Mesenchymal stem cell (in vitro differentiated cells and primary cell): ENCODE data around the gene LHFPL2.

Experiments
- DNase-seq: peaks from one replicate; pipeline ENCODE4 v3.0.0-alpha.2; 2013
- H2AFZ ChIP-seq: one replicate; pipeline ENCODE4 v1.6.1; 2013; ENCODE audit warnings: low read depth, mild to moderate bottlenecking, control low read depth, inconsistent platforms, low read length, moderate library complexity
- H2AK5ac ChIP-seq: 2 replicates; pipeline ENCODE4 v1.6.1; 2013; ENCODE audit warnings: low read length, moderate library complexity, mild to moderate bottlenecking, inconsistent platforms; ENCODE audit not compliant: severe bottlenecking
- H2BK120ac ChIP-seq: one replicate; pipeline ENCODE4 v1.6.1; 2013; ENCODE audit warnings: low read depth, mild to moderate bottlenecking, inconsistent platforms, low read length, moderate library complexity
- H2BK12ac ChIP-seq, 2 experiments: one replicate each; pipeline ENCODE4 v1.6.1; 2013; ENCODE audit warnings: inconsistent platforms in 2 of 2, low read length in 2 of 2, mild to moderate bottlenecking in 2 of 2, moderate library complexity in 2 of 2, control low read depth in 1 of 2
- H2BK15ac ChIP-seq: one replicate; pipeline ENCODE4 v1.6.1; 2013; ENCODE audit warnings: mild to moderate bottlenecking, low read depth, inconsistent platforms; ENCODE audit not compliant: poor library complexity, severe bottlenecking
- H2BK5ac ChIP-seq: 2 replicates; pipeline ENCODE4 v1.6.1; 2013; ENCODE audit warnings: low read depth, mild to moderate bottlenecking, low read length, control low read depth, inconsistent platforms; ENCODE audit not compliant: poor library complexity, severe bottlenecking
- H3K14ac ChIP-seq, 2 experiments: one replicate each; pipeline ENCODE4 v1.6.1; 2013; ENCODE audit warnings: inconsistent platforms in 2 of 2, low read length in 2 of 2, control low read depth in 1 of 2, mild to moderate bottlenecking in 1 of 2, moderate library complexity in 1 of 2
- H3K18ac ChIP-seq, 2 experiments: one replicate each; pipeline ENCODE4 v1.6.1; 2013; ENCODE audit warnings: inconsistent platforms in 2 of 2, low read length in 2 of 2, control low read depth in 1 of 2, low read depth in 1 of 2, mild to moderate bottlenecking in 1 of 2
- H3K23ac ChIP-seq, 2 experiments: one replicate each; pipeline ENCODE4 v1.6.1; 2013; ENCODE audit warnings: inconsistent platforms in 2 of 2, low read length in 2 of 2, mild to moderate bottlenecking in 2 of 2, moderate library complexity in 2 of 2, control low read depth in 1 of 2
- H3K27ac ChIP-seq: 2 replicates; pipeline ENCODE4 v1.5.1; 2013; ENCODE audit warnings: mild to moderate bottlenecking, moderate library complexity, low read length, control low read depth, inconsistent platforms; ENCODE audit not compliant: poor library complexity, severe bottlenecking
- H3K27me3 ChIP-seq, 2 experiments: 2 replicates each; pipeline versions ENCODE4 v1.6.1 to v1.7.0; 2013; ENCODE audit warnings: low read length in 2 of 2, mild to moderate bottlenecking in 2 of 2, moderate library complexity in 2 of 2, control low read depth in 1 of 2, inconsistent platforms in 1 of 2; ENCODE audit not compliant: control insufficient read depth in 1 of 2, insufficient read depth in 1 of 2
- H3K36me3 ChIP-seq, 2 experiments: 2 replicates each; pipeline versions ENCODE4 v1.6.1 to v1.7.0; 2013; ENCODE audit warnings: low read length in 2 of 2, control low read depth in 1 of 2, inconsistent platforms in 1 of 2, low read depth in 1 of 2, mild to moderate bottlenecking in 1 of 2; ENCODE audit not compliant: insufficient read depth in 2 of 2, control insufficient read depth in 1 of 2
- H3K4ac ChIP-seq, 2 experiments: one replicate each; pipeline ENCODE4 v1.6.1; 2013; ENCODE audit warnings: inconsistent platforms in 2 of 2, low read length in 2 of 2, mild to moderate bottlenecking in 2 of 2, moderate library complexity in 2 of 2, control low read depth in 1 of 2, low read depth in 1 of 2
- H3K4me1 ChIP-seq: 2 replicates; pipeline ENCODE4 v1.6.1; 2013; ENCODE audit warnings: low read depth, low read length, control low read depth; ENCODE audit not compliant: control insufficient read depth, insufficient read depth
- H3K4me2 ChIP-seq: 2 replicates; pipeline ENCODE4 v1.6.1; 2013; ENCODE audit warnings: low read length, mild to moderate bottlenecking, inconsistent platforms; ENCODE audit not compliant: poor library complexity, severe bottlenecking
- H3K4me3 ChIP-seq, 2 experiments: 2 replicates each; pipeline versions ENCODE4 v1.5.1 to v1.7.0; 2013; ENCODE audit warnings: low read length in 2 of 2, mild to moderate bottlenecking in 2 of 2, control low read depth in 1 of 2, low read depth in 1 of 2; ENCODE audit not compliant: insufficient read depth in 1 of 2
- H3K79me1 ChIP-seq: replicated peaks from 2 replicates; pipeline ENCODE4 v1.6.1; 2013; ENCODE audit warnings: mild to moderate bottlenecking, control low read depth, low read length, inconsistent platforms; ENCODE audit not compliant: poor library complexity, severe bottlenecking
- H3K9ac ChIP-seq: 2 replicates; pipeline ENCODE4 v1.7.0; 2013; ENCODE audit warnings: mild to moderate bottlenecking, low read length, moderate library complexity
- H3K9me3 ChIP-seq: 2 replicates; pipeline ENCODE4 v1.7.0; 2013; ENCODE audit warnings: mild to moderate bottlenecking, low read length; ENCODE audit not compliant: control insufficient read depth
- H4K8ac ChIP-seq: one replicate; pipeline ENCODE4 v1.6.1; 2013; ENCODE audit warnings: inconsistent platforms, mild to moderate bottlenecking, low read length, moderate library complexity
- H4K91ac ChIP-seq: one replicate; pipeline ENCODE4 v1.6.1; 2013; ENCODE audit warnings: mild to moderate bottlenecking, low read length, inconsistent platforms
- WGBS: methylation state at CpG from one replicate; pipeline ENCODE4 v1.1.7; 2013; ENCODE audit warnings: mixed read lengths; 5-methylcytosine and 5-hydroxymethylcytosine counted together

LHFPL2 gene

GRCh38 chr5:78475370-78475769 lies 173.2 kb downstream of the LHFPL2 start:
- Histone ChIP-seq H2AFZ (no peak overlapping the region), H4K8ac (no peak overlapping the region), H3K27ac (no peak overlapping the region), H3K27me3 (no peaks in the 10 kb centered on the region), H2BK12ac (no peak overlapping the region), H3K9me3 (no peaks in the 10 kb centered on the region), H3K4me1 (no peaks in the 10 kb centered on the region), H2BK5ac (no peak overlapping the region), H2AK5ac (no peak overlapping the region), H4K91ac (no peak overlapping the region), H3K79me1 (peaks cover 4% of the 10 kb centered on the region), H2BK120ac (no peak overlapping the region), H3K4me3 (no peak overlapping the region), H3K36me3 (peaks cover 0 to 15% of the 10 kb centered on the region in 2 experiments), H3K14ac (no peak overlapping the region), H3K4ac (no peak overlapping the region), H3K23ac (no peak overlapping the region), H3K4me2 (no peak overlapping the region), H3K9ac (no peak overlapping the region), H3K18ac (no peak overlapping the region), H2BK15ac (no peak overlapping the region)
- 97% methylated on average over 3 of the region's 3 CpGs for WGBS
- no peak for DNase-seq

GRCh38 chr5:78473751-78474150 lies 174.8 kb downstream of the LHFPL2 start:
- Histone ChIP-seq H3K4me1 (no peaks in the 10 kb centered on the region), H3K23ac (no peak overlapping the region), H3K18ac (no peak overlapping the region), H3K14ac (no peak overlapping the region), H2AK5ac (no peak overlapping the region), H3K4me2 (no peak overlapping the region), H3K9ac (no peak overlapping the region), H3K27me3 (no peaks in the 10 kb centered on the region), H3K27ac (no peak overlapping the region), H4K91ac (no peak overlapping the region), H2AFZ (no peak overlapping the region), H2BK12ac (no peak overlapping the region), H2BK15ac (no peak overlapping the region), H2BK120ac (no peak overlapping the region), H3K9me3 (no peaks in the 10 kb centered on the region), H3K79me1 (peaks cover 4% of the 10 kb centered on the region), H3K4me3 (no peak overlapping the region), H3K4ac (no peak overlapping the region), H3K36me3 (peaks cover 0 to 15% of the 10 kb centered on the region in 2 experiments), H2BK5ac (no peak overlapping the region), H4K8ac (no peak overlapping the region)
- DNase-seq, result no peak
- 89% methylated on average over 1 of the region's 1 CpG for WGBS

GRCh38 chr5:78472469-78473106 lies 176.0 kb downstream of the LHFPL2 start:
- H3K4me2 ChIP-seq, result no peak overlapping the region
- DNase-seq, result peak; percentile 44
- H3K18ac ChIP-seq, result no peak overlapping the region

GRCh38 chr5:78471896-78472295 lies 176.7 kb downstream of the LHFPL2 start:
- Histone ChIP-seq H2BK120ac (no peak overlapping the region), H2BK12ac (no peak overlapping the region), H2BK5ac (no peak overlapping the region), H4K91ac (no peak overlapping the region), H2AK5ac (no peak overlapping the region), H4K8ac (no peak overlapping the region), H3K27me3 (no peaks in the 10 kb centered on the region), H3K27ac (no peak overlapping the region), H3K9me3 (no peaks in the 10 kb centered on the region), H3K9ac (no peak overlapping the region), H2BK15ac (no peak overlapping the region), H3K4ac (no peak overlapping the region), H3K18ac (no peak overlapping the region), H3K79me1 (peaks cover 4% of the 10 kb centered on the region), H2AFZ (no peak overlapping the region), H3K23ac (no peak overlapping the region), H3K4me1 (no peaks in the 10 kb centered on the region), H3K36me3 (peaks cover 0 to 15% of the 10 kb centered on the region in 2 experiments), H3K4me2 (no peak overlapping the region), H3K14ac (no peak overlapping the region), H3K4me3 (no peak overlapping the region)
- DNase-seq, result no peak

More at GRCh38 chr5:78472469-78473106, 176.0 kb downstream of the LHFPL2 start:
- H2AFZ ChIP-seq, result no peak overlapping the region
- no peak overlapping the region for H2BK15ac ChIP-seq
- no peak overlapping the region for H3K14ac ChIP-seq
- no peaks in the 10 kb centered on the region for H3K27me3 ChIP-seq
- no peak overlapping the region for H3K23ac ChIP-seq
- H2BK5ac ChIP-seq, result no peak overlapping the region
- no peaks in the 10 kb centered on the region for H3K4me1 ChIP-seq
- H3K27ac ChIP-seq, result no peak overlapping the region
- H3K36me3 ChIP-seq, result peaks cover 0 to 10% of the 10 kb centered on the region in 2 experiments
- no peak overlapping the region for H4K91ac ChIP-seq
- no peak overlapping the region for H3K4ac ChIP-seq
- H3K9me3 ChIP-seq, result no peaks in the 10 kb centered on the region
- no peak overlapping the region for H4K8ac ChIP-seq
- no peak overlapping the region for H2BK120ac ChIP-seq
- H2AK5ac ChIP-seq, result no peak overlapping the region
- H3K9ac ChIP-seq, result no peak overlapping the region
- H3K4me3 ChIP-seq, result no peak overlapping the region
- H2BK12ac ChIP-seq, result no peak overlapping the region
- H3K79me1 ChIP-seq, result peaks cover 4% of the 10 kb centered on the region
